GM21447 (cell line): ENCODE measurements around the gene DPEP2.

Source experiments
- ATAC-seq: cut with Tn5 transposase; IDR thresholded peaks from one replicate; pipeline ENCODE4 v1.9.1; 2021; ENCODE audit not compliant: unreplicated experiment

The DPEP2 gene

DNA sequence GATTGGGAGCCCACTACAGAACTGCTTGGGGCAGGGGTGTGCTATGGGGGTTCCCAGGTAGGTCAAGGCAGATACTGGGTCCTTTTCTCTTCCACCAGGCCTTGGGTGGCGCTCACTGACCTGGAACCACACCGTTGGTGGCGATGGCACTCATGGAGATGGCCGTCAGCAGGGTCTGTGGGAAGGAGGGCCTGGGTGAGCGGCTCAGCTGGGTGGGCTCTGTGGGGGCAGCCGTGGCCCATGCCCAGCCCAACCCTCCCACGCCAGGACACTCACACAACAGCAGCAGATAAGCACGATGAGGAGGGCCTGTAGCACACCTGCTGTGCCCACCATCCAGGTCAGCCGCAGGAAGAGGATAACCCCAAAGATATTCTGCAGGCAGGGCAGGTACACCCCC is 41.7 kb downstream of the DPEP2 start:
- ATAC-seq = no peak

DNA sequence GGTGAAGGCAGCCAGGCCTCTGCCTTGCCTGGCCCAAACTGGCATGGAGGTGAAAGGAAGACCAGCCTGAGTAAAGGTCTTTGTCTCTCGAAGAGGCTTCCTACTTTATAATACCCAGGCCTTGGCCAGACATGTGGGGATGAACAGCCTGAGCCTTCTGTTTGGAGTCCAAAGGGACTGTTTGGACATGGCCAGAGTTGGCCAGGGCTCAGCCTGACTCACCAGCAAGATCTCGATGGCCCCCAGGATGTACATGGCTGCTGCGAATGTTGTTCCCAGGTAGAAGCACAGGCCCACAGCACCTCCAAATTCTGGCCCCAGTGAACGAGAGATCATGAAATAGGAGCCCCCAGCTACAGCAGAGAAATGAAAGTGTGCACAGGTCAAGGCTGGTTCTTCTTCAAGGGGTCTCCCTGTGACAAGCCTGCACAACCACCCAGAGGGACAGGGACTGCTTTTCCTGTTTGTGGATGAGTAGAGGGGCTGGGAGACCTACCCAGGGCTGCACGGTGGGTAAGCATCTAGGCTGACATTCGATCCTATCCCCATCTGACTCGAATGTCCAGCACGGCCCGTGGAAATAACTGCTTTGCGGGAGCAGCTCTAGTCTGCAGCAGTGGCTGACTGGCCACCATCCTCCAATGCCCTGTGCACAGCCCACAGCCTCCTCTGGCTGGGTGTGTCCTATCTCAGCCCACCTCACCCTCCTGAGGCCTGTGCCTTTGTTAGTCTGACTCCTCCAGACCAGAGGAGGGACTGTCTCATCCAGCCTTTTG is 44.7 kb downstream of the DPEP2 start:
- no peak for ATAC-seq

GRCh38 chr16:67953641-67954375 is 45.5 kb downstream of the DPEP2 start:
- no peak for ATAC-seq

DNA sequence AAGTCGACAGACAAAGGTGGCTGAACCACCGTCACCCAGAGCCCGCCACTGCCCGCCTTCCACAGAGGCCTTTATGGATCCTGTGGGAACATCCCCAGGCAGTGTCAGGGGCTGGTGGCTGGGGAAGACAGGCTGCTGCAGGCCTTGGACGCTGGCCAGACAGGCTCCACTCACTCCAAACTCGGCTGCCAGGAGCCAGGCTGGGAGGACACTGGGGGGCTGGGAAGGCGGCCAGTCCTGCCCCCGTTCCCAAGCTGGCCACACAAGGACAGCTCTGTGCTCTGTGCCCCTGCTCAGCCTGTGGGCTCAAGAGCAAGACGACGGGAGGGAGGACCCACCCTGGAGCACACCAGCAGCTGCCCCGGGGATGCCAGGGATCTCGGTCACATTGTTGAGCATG is 47.8 kb downstream of the DPEP2 start:
- no peak for ATAC-seq

DNA sequence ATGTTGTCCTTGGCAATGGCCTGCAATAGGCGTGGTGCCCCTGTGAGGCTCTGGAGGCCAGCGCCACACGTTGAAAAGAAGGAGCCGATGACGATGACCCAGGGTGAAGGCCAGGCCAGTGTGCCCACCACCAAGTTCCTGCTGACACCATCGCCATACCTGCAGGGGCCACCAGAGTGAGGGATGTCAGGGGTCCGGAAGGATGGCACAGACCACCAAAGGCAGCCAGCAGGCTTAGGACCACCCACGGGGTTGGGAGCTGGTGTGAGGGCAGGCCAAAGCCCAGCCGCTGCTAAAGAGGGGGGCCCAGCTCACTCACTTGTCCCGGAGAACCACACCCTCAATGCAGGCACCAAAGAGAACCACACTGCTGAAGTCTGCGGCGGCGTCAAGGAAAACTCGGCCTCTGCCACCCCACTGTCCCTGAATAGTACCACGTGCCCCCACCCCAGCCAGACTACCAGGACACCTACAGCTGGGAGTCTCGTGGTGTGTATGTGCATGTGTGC is 48.9 kb downstream of the DPEP2 start:
- ATAC-seq = no peak

DNA sequence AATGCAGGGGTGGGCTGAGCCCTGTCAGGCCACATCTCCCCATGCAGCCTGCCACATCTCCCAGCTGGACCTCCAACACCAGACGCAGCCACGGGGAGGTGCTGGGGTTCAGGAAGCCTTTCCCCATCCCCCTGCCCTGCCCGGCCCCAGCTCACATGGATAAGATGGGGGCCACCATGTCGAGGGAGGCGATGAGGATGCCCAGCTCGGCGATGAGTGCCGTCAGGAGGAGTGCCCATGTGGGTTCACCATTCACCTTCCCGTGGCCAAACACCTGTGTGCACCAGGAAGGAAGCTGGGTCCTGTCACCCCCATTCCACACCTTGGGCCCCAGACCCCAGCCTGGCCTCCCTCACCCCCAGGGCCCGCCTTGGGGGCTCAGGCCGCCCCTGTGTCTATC is 49.6 kb downstream of the DPEP2 start:
- no peak for ATAC-seq

GRCh38 chr16:67948015-67948414 is 51.3 kb downstream of the DPEP2 start:
- ATAC-seq = no peak

GRCh38 chr16:67946966-67947558 is 52.2 kb downstream of the DPEP2 start:
- ATAC-seq = no peak

- ATAC-seq = no peak
Measured at GRCh38 chr16:67946128-67946569, 53.1 kb downstream of the DPEP2 start.

- ATAC-seq = no peak
Measured at GRCh38 chr16:67945392-67945933, 53.8 kb downstream of the DPEP2 start.

- ATAC-seq = no peak
Measured at GRCh38 chr16:67944690-67945391, 54.4 kb downstream of the DPEP2 start.

- no peak for ATAC-seq
Measured at GRCh38 chr16:67943619-67944504, 55.4 kb downstream of the DPEP2 start, which contains the start of gene LCAT. TSS of gene LCAT (minus strand) at chr16:67944120. CDS start at chr16:67944101, 19 bp downstream.

- ATAC-seq = no peak
Measured at GRCh38 chr16:67943256-67943618, 56.0 kb downstream of the DPEP2 start.

DNA sequence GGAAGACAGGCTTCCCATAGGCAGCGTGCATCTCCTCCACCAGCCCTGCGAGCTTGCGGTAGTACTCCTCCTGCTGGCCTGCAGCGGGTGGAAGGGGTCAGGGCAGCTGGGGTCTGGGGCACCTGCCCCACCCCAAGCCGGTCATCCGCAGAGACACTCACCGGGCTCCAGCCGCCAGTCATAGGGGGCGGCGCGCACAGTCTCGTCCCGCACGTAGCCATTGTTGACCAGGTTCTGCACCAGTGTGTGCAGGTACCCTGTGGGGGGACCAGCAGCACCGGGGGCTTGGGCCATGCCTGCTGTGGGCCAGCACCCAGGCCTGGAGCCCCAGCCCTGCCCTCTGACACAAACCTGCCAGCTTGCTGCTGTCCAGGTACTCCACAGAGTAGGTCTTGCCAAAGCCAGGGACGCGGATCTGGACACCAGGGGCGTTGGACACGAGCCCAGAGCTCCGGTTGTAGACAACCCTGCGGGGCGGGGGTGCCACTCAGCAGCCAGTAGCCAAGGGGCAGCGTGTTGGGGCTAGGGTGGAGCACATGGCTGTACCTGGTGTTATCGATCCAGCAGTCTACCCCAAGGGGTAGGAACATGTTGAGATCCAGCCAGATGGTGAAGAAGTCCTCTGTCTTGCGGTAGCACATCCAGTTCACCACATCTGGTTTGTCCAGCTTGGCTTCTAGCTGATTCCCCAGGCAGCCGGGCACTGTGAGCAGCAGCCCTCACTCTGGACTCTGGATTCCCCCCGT is 56.6 kb downstream of the DPEP2 start:
- no peak for ATAC-seq

- no peak for ATAC-seq
Measured at GRCh38 chr16:67942200-67942509, 57.1 kb downstream of the DPEP2 start.

DNA sequence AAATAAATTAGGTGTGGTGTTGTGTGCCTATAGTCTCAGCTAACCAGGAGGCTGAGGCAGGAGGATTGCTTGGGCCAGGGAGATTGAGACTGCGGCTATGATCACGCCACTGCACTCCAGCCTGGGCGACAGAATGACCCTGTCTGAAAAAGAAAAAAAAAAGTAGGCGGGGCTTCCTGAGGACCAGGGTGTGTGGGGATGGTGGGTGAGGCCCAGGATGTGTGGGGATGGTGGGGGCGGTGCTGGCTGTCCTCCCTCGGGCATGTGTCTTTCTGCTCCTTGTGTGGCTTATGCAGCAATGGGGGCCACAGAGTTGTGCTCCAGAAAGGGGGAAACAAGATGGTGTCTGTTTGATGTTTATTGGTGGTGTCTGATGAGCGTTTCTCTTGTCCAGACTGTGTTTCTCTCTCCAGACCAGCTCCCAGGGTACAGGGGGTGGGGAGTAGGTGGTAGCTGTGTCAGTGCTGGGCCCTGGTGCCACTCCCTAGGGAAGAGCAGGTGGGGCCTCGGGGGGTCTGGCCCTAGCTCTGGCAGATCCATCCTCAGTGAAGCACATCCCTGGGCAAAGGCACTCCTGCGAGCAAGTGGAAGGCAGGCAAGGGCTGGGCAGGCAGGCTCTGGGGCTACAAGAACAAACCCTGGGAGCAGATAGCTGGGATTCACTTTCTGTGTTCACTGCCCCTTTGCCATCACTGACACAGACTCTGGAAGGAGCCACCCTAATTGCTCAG is 57.6 kb downstream of the DPEP2 start:
- ATAC-seq = no peak

- no peak for ATAC-seq
Measured at GRCh38 chr16:67940446-67941089, 58.7 kb downstream of the DPEP2 start.
